Measurements from ENCODE around the gene NWD2.
"Not testable (repeated sequence)": the region's sequence is repeated elsewhere in the genome, so short reads cannot be mapped to it uniquely, and the experiment has no call there.

Gene NWD2

GRCh38 chr4:37400241-37400881, 155.8 kb downstream of the NWD2 start:
- DNase-seq = no peak

GRCh38 chr4:37407938-37408826, 163.6 kb downstream of the NWD2 start:
- not testable (repeated sequence) for DNase-seq

DNA sequence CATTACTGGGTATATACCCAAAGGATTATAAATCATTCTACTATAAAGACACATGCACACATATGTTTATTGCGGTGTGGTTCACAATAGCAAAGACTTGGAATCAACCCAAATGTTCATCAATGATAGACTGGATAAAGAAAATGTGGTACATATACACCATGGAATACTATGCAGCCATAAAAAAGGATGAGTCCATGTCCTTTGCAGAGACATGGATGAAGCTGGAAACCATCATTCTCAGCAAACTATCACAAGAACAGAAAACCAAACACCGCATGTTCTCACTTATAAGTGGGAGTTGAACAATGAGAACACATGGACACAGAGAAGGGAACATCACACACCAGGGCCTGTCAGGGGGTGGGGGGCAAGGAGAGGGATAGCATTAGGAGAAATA, 169.1 kb downstream of the NWD2 start:
- DNase-seq = not testable (repeated sequence)

GRCh38 chr4:37415845-37416369, 171.4 kb downstream of the NWD2 start:
- DNase-seq = no peak

- no peak for DNase-seq
These were observed 177.1 kb downstream of the NWD2 start for GRCh38 chr4:37421614-37422013.

GRCh38 chr4:37422102-37422501, 177.6 kb downstream of the NWD2 start:
- DNase-seq = no peak

GRCh38 chr4:37422638-37423037, 178.1 kb downstream of the NWD2 start:
- no peak for DNase-seq

DNA sequence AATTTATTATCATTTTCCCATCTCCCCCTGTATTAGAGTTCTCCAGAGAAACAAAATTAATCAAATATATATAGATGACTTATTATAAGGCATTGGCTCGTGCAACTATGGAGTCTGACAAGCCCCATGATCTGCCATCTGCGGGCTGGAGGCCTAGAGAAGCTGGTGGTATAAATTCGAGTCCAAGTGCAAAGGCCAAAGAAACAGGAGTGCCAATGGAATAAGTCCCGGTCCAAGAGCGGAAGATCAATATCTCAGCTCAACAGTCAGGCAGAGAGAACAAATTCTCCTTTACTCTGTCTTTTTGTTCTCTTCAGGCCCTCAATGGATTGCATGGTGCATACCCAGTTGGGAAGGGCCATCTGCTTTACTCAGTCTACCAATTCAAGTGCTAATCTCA, 178.8 kb downstream of the NWD2 start:
- DNase-seq = no peak

GRCh38 chr4:37424753-37425152, 180.2 kb downstream of the NWD2 start:
- DNase-seq = no peak

GRCh38 chr4:37425857-37426256, 181.3 kb downstream of the NWD2 start:
- no peak for DNase-seq

DNA sequence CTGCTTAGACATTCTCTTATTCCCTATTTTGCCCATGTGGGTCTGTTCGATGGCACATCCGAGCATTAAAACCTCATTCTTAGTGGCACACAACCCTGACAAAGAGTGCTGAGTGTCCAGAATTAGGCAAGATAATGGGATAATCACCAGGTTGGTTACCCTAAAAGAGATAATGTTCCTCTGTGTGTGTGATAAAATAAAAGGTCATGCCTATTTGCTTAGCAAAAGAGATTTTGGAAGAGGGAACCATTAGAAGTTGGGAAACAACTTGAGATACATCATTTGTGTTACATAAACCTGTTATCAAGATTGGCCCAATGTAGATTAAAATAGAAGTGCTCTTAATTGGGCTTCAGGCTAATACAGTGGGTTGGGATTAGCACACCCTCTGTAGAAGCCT, 182.7 kb downstream of the NWD2 start:
- DNase-seq = no peak

DNA sequence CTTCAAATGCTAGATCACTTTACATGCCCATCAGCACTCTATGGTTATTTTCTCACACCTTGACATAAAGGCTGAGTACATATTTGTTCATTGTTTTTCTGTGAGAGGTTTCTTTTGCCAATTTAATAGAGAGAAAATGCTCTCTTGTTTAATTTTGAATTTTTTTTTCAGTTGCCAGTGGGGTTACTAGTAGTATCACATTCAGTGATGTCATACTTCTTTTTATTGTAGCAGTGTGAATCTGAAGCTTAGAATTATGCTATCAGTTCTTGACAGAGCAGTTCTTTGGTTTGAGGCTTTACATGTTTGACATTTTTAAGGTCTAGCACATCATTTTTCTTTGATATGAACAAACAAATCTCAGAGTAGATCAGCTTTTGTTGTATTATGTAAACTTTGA, 185.4 kb downstream of the NWD2 start:
- DNase-seq = no peak

- no peak for DNase-seq
These were observed 186.3 kb downstream of the NWD2 start for GRCh38 chr4:37430718-37431416.

DNA sequence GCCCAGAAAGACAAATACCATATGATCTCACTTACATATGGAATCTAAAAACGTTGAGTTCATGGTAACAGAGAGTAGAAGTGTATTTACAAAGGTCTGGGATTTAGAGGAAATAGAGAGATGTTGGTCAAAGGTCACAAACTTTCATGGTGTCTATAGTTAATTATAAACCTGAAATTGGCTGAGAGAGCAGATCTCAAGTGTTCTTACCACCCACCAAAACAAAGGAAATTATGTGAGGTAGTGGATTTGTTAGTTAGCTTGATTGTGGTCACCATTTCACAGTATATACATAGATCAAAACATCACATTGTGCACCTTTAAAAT, 186.8 kb downstream of the NWD2 start:
- no peak for DNase-seq

GRCh38 chr4:37434469-37434868, 189.9 kb downstream of the NWD2 start:
- DNase-seq = no peak

- no peak for DNase-seq
These were observed 192.0 kb downstream of the NWD2 start for GRCh38 chr4:37436546-37436945.

GRCh38 chr4:37437163-37437562, 192.6 kb downstream of the NWD2 start:
- DNase-seq = no peak

GRCh38 chr4:37438564-37439279, 194.2 kb downstream of the NWD2 start:
- DNase-seq = no peak

- DNase-seq = no peak
These were observed 195.4 kb downstream of the NWD2 start for GRCh38 chr4:37439809-37440474.

- no peak for DNase-seq
These were observed 196.0 kb downstream of the NWD2 start for GRCh38 chr4:37440501-37440900.

DNA sequence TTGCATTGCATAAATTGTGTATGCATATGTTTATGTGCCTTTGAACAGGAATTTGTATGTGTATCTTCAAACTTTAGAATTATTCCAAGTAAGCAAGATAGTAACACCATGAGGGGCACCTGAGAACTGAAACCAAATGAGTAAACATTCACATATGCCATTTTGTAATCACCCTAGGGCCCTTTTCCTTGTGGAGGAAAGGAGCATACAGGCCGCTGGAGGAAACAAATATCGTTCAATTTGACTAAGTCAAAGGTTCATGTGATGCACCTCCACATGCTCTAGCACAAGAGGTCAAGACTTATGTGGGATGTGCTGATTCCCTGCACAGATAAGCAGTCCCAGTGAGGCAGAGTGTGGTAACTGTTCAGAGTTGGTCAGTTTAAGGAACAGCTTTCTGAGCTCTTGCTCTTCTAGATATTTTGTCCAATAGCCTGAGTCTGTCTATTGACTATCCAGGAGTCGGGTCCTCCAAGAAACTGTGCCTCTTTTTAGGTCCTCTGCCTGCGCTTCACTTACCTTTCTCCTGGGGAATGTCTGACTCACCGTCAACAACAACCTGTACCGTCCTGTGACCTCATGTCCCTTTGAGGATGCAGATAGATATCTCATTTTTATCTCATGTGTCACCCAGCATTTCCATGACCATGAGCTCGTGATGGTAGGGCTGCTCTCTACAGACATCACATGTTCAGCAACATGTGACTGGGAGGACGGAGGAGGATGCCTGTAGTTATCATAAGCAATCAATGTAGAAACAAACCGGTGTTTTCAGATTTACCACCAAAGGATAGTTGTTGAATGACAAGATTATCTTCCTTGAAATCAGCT, 196.9 kb downstream of the NWD2 start:
- no peak for DNase-seq

DNA sequence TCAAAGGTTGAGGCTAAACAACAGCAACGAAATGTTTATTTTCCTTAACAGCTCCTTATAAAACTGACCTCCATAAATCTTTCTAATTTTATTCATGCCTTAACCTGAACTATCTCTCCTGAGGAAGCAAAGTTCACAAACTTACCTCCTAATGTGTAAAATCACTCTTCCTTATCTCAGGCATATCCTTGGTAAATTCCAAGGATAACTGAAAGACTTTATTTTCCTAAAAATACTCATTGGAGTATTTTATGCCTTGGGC, 197.4 kb downstream of the NWD2 start:
- no peak for DNase-seq
